KG1 (cell line): ENCODE data around the gene PPP1R1C.
A peak's percentile ranks its signal among the peaks of the same experiment; 100 is the strongest.

ENCODE experiments used
- DNase-seq: peaks from one replicate; lab custom pipeline; 2025; lab: John Stamatoyannopoulos, UW

PPP1R1C gene

GRCh38 chr2:181972431-181973170 is 13.1 kb upstream of the PPP1R1C start:
- no peak for DNase-seq

GRCh38 chr2:181973171-181973783 is 12.4 kb upstream of the PPP1R1C start:
- no peak for DNase-seq

- DNase-seq = no peak
Measured at GRCh38 chr2:181977661-181978350, 7.8 kb upstream of the PPP1R1C start.

GRCh38 chr2:181978351-181979150 is 7.1 kb upstream of the PPP1R1C start:
- no peak for DNase-seq

- DNase-seq = no peak
Measured at GRCh38 chr2:181984060-181984459, 1.6 kb upstream of the PPP1R1C start.

- DNase-seq = no peak
Measured at GRCh38 chr2:181984814-181985631, 630 bp upstream of the PPP1R1C start.

- no peak for DNase-seq
Measured at GRCh38 chr2:181988154-181988924, 2.7 kb downstream of the PPP1R1C start.

GRCh38 chr2:181989099-181989498 is 3.4 kb downstream of the PPP1R1C start:
- no peak for DNase-seq

- no peak for DNase-seq
Measured at GRCh38 chr2:181991171-181991885, 5.7 kb downstream of the PPP1R1C start.

GRCh38 chr2:181992776-181993175 is 7.1 kb downstream of the PPP1R1C start:
- no peak for DNase-seq

- DNase-seq = no peak
Measured at GRCh38 chr2:181995289-181995688, 9.6 kb downstream of the PPP1R1C start.

GRCh38 chr2:181998041-181998835 is 12.6 kb downstream of the PPP1R1C start:
- peak; percentile 39 for DNase-seq

- DNase-seq = no peak
Measured at GRCh38 chr2:181998891-181999654, 13.4 kb downstream of the PPP1R1C start.

GRCh38 chr2:181999911-182000310 is 14.3 kb downstream of the PPP1R1C start:
- DNase-seq = no peak

- DNase-seq = no peak
Measured at GRCh38 chr2:182004945-182005520, 19.4 kb downstream of the PPP1R1C start.

- no peak for DNase-seq
Measured at GRCh38 chr2:182006595-182007341, 21.1 kb downstream of the PPP1R1C start.

GRCh38 chr2:182014284-182014683 is 28.6 kb downstream of the PPP1R1C start:
- DNase-seq = no peak
